Transverse colon (tissue), 3 donors: ENCODE data around the gene SH3BGR.

Source experiments
- POLR2A ChIP-seq: fragments of 450-650 bp; IDR thresholded peaks from one replicate; pipeline ENCODE4 v1.6.1; 2016; ENCODE audit warnings: antibody characterized with exemption, mild to moderate bottlenecking, moderate library complexity
- TF ChIP-seq, protein P1 (sequence below), 5 experiments: fragments of 200-600 bp in 3 of 5; fragments of 450-650 bp in 2 of 5; sonication (generic) in 3 of 5; IDR thresholded peaks; 1 replicate in 2 of 5; 2 replicates in 3 of 5; pipeline ENCODE4 v1.5.1; 2016 to 2017; ENCODE audit warnings: antibody characterized with exemption in 5 of 5, inconsistent platforms in 3 of 5, mild to moderate bottlenecking in 2 of 5, moderate library complexity in 1 of 5

DNA sequence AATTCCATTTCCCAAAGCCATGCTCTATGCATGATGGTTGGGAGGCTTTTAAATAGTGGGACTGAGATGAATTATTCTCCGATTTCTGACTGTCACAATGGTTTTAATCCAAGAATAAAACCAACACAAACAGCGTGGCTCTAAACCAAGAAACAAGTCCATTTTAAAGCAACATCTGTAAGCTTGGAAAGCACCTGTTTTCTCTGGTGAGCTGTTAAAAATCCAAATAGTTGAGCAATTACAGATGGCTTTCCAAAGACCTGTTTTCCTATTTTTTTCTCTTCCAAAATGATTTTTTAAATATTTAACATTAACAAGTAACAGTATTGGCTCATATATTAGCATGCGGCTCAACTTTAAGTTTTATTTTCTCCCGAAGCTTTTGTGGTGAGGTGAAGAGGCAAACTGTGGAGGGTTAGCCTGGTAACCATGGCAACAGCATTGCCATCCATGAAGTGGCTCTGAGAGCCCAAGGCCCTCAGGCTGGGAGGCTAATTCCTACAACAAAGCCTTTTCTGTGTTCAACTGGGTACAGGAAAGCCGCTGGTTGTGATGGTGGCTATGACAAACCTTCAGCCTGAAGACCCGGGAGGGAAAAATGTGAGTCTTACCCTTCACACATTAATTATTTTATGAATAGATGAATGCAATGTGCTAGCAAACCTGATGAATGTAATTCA, 104.3 kb downstream of the SH3BGR start:
- TF ChIP-seq POLR2A, result no peak
- TF ChIP-seq, protein P1, sequence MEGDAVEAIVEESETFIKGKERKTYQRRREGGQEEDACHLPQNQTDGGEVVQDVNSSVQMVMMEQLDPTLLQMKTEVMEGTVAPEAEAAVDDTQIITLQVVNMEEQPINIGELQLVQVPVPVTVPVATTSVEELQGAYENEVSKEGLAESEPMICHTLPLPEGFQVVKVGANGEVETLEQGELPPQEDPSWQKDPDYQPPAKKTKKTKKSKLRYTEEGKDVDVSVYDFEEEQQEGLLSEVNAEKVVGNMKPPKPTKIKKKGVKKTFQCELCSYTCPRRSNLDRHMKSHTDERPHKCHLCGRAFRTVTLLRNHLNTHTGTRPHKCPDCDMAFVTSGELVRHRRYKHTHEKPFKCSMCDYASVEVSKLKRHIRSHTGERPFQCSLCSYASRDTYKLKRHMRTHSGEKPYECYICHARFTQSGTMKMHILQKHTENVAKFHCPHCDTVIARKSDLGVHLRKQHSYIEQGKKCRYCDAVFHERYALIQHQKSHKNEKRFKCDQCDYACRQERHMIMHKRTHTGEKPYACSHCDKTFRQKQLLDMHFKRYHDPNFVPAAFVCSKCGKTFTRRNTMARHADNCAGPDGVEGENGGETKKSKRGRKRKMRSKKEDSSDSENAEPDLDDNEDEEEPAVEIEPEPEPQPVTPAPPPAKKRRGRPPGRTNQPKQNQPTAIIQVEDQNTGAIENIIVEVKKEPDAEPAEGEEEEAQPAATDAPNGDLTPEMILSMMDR (IDR thresholded peaks at IDR 0.05), result no peak
